ENCODE measurements around the gene ZNF385D.

The ZNF385D gene

GRCh38 chr3:21672303-21672702, 78.7 kb downstream of the ZNF385D start:
- Histone ChIP-seq H2BK12ac (ENCODE audit: low read length) (no peak overlapping the region), H3K4me1 (ENCODE audit: control insufficient read depth in 2 of 2, insufficient read depth in 1 of 2, low read depth in 1 of 2, low read length in 2 of 2) (no peaks in the 10 kb centered on the region), H2BK120ac (ENCODE audit: low read depth, low read length) (no peak overlapping the region), H3K18ac (ENCODE audit: low read length) (no peak overlapping the region), H2BK15ac (ENCODE audit: low read length) (no peak overlapping the region), H4K8ac (ENCODE audit: low read depth, low read length) (no peak overlapping the region), H4K91ac (ENCODE audit: low read depth, low read length, poor library complexity) (no peak overlapping the region), H3K79me1 (ENCODE audit: low read depth, low read length) (no peaks in the 10 kb centered on the region), H2AFZ (ENCODE audit: low read length) (no peak overlapping the region), H3K4me3 (ENCODE audit: low read length in 2 of 2) (no peak overlapping the region), H3K14ac (ENCODE audit: low read length) (no peak overlapping the region), H3K36me3 (replicated peaks in 1 of 2; ENCODE audit: control insufficient read depth in 2 of 2, insufficient read depth in 2 of 2, low read length in 2 of 2) (no peaks in the 10 kb centered on the region), H3K9me3 (replicated peaks in 1 of 2; ENCODE audit: control insufficient read depth in 2 of 2, insufficient read depth in 1 of 2, low read depth in 1 of 2, low read length in 2 of 2) (no peaks in the 10 kb centered on the region), H2BK5ac (ENCODE audit: low read length) (no peak overlapping the region), H3K4ac (ENCODE audit: low read length) (no peak overlapping the region), H2AK5ac (ENCODE audit: low read depth, low read length) (no peak overlapping the region), H3K4me2 (ENCODE audit: insufficient read depth, low read length, poor library complexity, severe bottlenecking) (no peak overlapping the region), H3K9ac (ENCODE audit: low read depth, low read length, poor library complexity) (no peak overlapping the region), H3K27ac (replicated peaks; ENCODE audit: low read length) (no peak overlapping the region), H3K27me3 (ENCODE audit: control insufficient read depth in 3 of 3, insufficient read depth in 3 of 3, low read depth in 1 of 3, low read length in 3 of 3) (no peaks in the 10 kb centered on the region), H3K23ac (ENCODE audit: low read depth, low read length, poor library complexity) (no peak overlapping the region)
- WGBS, 2 donors (ENCODE audit: extremely low coverage in 2 of 2, insufficient read length in 2 of 2, insufficient replicate concordance in 1 of 2) = no CpG with 5 or more reads among the region's 1 CpG
- DNase-seq (ENCODE audit: low spot score) = no peak

GRCh38 chr3:21670386-21670785, 80.6 kb downstream of the ZNF385D start:
- Histone ChIP-seq H2BK15ac (ENCODE audit: low read length) (no peak overlapping the region), H3K23ac (ENCODE audit: low read depth, low read length, poor library complexity) (no peak overlapping the region), H3K36me3 (replicated peaks in 1 of 2; ENCODE audit: control insufficient read depth in 2 of 2, insufficient read depth in 2 of 2, low read length in 2 of 2) (no peaks in the 10 kb centered on the region), H3K9me3 (replicated peaks in 1 of 2; ENCODE audit: control insufficient read depth in 2 of 2, insufficient read depth in 1 of 2, low read depth in 1 of 2, low read length in 2 of 2) (no peaks in the 10 kb centered on the region), H3K14ac (ENCODE audit: low read length) (no peak overlapping the region), H3K4me2 (ENCODE audit: insufficient read depth, low read length, poor library complexity, severe bottlenecking) (no peak overlapping the region), H3K18ac (ENCODE audit: low read length) (no peak overlapping the region), H3K4me3 (ENCODE audit: low read length in 2 of 2) (no peak overlapping the region), H2BK12ac (ENCODE audit: low read length) (no peak overlapping the region), H2AFZ (ENCODE audit: low read length) (no peak overlapping the region), H3K27ac (replicated peaks; ENCODE audit: low read length) (no peak overlapping the region), H2AK5ac (ENCODE audit: low read depth, low read length) (no peak overlapping the region), H2BK5ac (ENCODE audit: low read length) (no peak overlapping the region), H3K4ac (ENCODE audit: low read length) (no peak overlapping the region), H3K79me1 (ENCODE audit: low read depth, low read length) (no peaks in the 10 kb centered on the region), H4K8ac (ENCODE audit: low read depth, low read length) (no peak overlapping the region), H4K91ac (ENCODE audit: low read depth, low read length, poor library complexity) (no peak overlapping the region), H3K27me3 (ENCODE audit: control insufficient read depth in 3 of 3, insufficient read depth in 3 of 3, low read depth in 1 of 3, low read length in 3 of 3) (no peaks in the 10 kb centered on the region), H3K9ac (ENCODE audit: low read depth, low read length, poor library complexity) (no peak overlapping the region), H2BK120ac (ENCODE audit: low read depth, low read length) (no peak overlapping the region), H3K4me1 (ENCODE audit: control insufficient read depth in 2 of 2, insufficient read depth in 1 of 2, low read depth in 1 of 2, low read length in 2 of 2) (peaks cover under 1 to 3% of the 10 kb centered on the region in 2 donors)
- no CpG with 5 or more reads among the region's 6 CpGs for WGBS, 2 donors (ENCODE audit: extremely low coverage in 2 of 2, insufficient read length in 2 of 2, insufficient replicate concordance in 1 of 2)
- no peak for DNase-seq (ENCODE audit: low spot score)

- Histone ChIP-seq H2BK5ac (ENCODE audit: low read length) (no peak overlapping the region), H4K91ac (ENCODE audit: low read depth, low read length, poor library complexity) (no peak overlapping the region), H2AK5ac (ENCODE audit: low read depth, low read length) (no peak overlapping the region), H2BK120ac (ENCODE audit: low read depth, low read length) (no peak overlapping the region), H3K9ac (ENCODE audit: low read depth, low read length, poor library complexity) (no peak overlapping the region), H3K27ac (replicated peaks; ENCODE audit: low read length) (no peak overlapping the region), H3K4ac (ENCODE audit: low read length) (no peak overlapping the region), H3K4me2 (ENCODE audit: insufficient read depth, low read length, poor library complexity, severe bottlenecking) (no peak overlapping the region), H3K9me3 (replicated peaks in 1 of 2; ENCODE audit: control insufficient read depth in 2 of 2, insufficient read depth in 1 of 2, low read depth in 1 of 2, low read length in 2 of 2) (no peaks in the 10 kb centered on the region), H3K36me3 (replicated peaks in 1 of 2; ENCODE audit: control insufficient read depth in 2 of 2, insufficient read depth in 2 of 2, low read length in 2 of 2) (no peaks in the 10 kb centered on the region), H4K8ac (ENCODE audit: low read depth, low read length) (no peak overlapping the region), H2BK15ac (ENCODE audit: low read length) (no peak overlapping the region), H3K23ac (ENCODE audit: low read depth, low read length, poor library complexity) (no peak overlapping the region), H3K14ac (ENCODE audit: low read length) (no peak overlapping the region), H3K27me3 (ENCODE audit: control insufficient read depth in 3 of 3, insufficient read depth in 3 of 3, low read depth in 1 of 3, low read length in 3 of 3) (no peaks in the 10 kb centered on the region), H2BK12ac (ENCODE audit: low read length) (no peak overlapping the region), H3K4me3 (ENCODE audit: low read length in 2 of 2) (no peak overlapping the region), H2AFZ (ENCODE audit: low read length) (no peak overlapping the region), H3K18ac (ENCODE audit: low read length) (no peak overlapping the region), H3K4me1 (ENCODE audit: control insufficient read depth in 2 of 2, insufficient read depth in 1 of 2, low read depth in 1 of 2, low read length in 2 of 2) (peaks cover 2 to 3% of the 10 kb centered on the region in 2 donors), H3K79me1 (ENCODE audit: low read depth, low read length) (no peaks in the 10 kb centered on the region)
- WGBS, 2 donors (ENCODE audit: extremely low coverage in 2 of 2, insufficient read length in 2 of 2, insufficient replicate concordance in 1 of 2) = no CpG with 5 or more reads among the region's 1 CpG
- DNase-seq (ENCODE audit: low spot score) = no peak
Observed at GRCh38 chr3:21668012-21668411, 83.0 kb downstream of the ZNF385D start.

GRCh38 chr3:21665444-21666100, 85.4 kb downstream of the ZNF385D start:
- Histone ChIP-seq H3K18ac (ENCODE audit: low read length) (no peak overlapping the region), H2BK15ac (ENCODE audit: low read length) (no peak overlapping the region), H3K9ac (ENCODE audit: low read depth, low read length, poor library complexity) (no peak overlapping the region), H3K27ac (replicated peaks; ENCODE audit: low read length) (no peak overlapping the region), H4K91ac (ENCODE audit: low read depth, low read length, poor library complexity) (no peak overlapping the region), H4K8ac (ENCODE audit: low read depth, low read length) (no peak overlapping the region), H3K9me3 (replicated peaks in 1 of 2; ENCODE audit: control insufficient read depth in 2 of 2, insufficient read depth in 1 of 2, low read depth in 1 of 2, low read length in 2 of 2) (no peaks in the 10 kb centered on the region), H3K79me1 (ENCODE audit: low read depth, low read length) (no peaks in the 10 kb centered on the region), H3K4me2 (ENCODE audit: insufficient read depth, low read length, poor library complexity, severe bottlenecking) (no peak overlapping the region), H3K23ac (ENCODE audit: low read depth, low read length, poor library complexity) (no peak overlapping the region), H3K27me3 (ENCODE audit: control insufficient read depth in 3 of 3, insufficient read depth in 3 of 3, low read depth in 1 of 3, low read length in 3 of 3) (no peaks in the 10 kb centered on the region), H2BK12ac (ENCODE audit: low read length) (no peak overlapping the region), H3K4me1 (ENCODE audit: control insufficient read depth in 2 of 2, insufficient read depth in 1 of 2, low read depth in 1 of 2, low read length in 2 of 2) (peaks cover 2 to 3% of the 10 kb centered on the region in 2 donors), H3K4ac (ENCODE audit: low read length) (no peak overlapping the region), H3K36me3 (replicated peaks in 1 of 2; ENCODE audit: control insufficient read depth in 2 of 2, insufficient read depth in 2 of 2, low read length in 2 of 2) (no peaks in the 10 kb centered on the region), H3K14ac (ENCODE audit: low read length) (no peak overlapping the region), H2AK5ac (ENCODE audit: low read depth, low read length) (no peak overlapping the region), H3K4me3 (ENCODE audit: low read length in 2 of 2) (no peak overlapping the region), H2BK120ac (ENCODE audit: low read depth, low read length) (no peak overlapping the region), H2AFZ (ENCODE audit: low read length) (peak overlapping the region; percentile 70), H2BK5ac (ENCODE audit: low read length) (no peak overlapping the region)
- DNase-seq (ENCODE audit: low spot score) = no peak
- no CpG with 5 or more reads among the region's 6 CpGs for WGBS, 2 donors (ENCODE audit: extremely low coverage in 2 of 2, insufficient read length in 2 of 2, insufficient replicate concordance in 1 of 2)

All from neuronal stem cell (in vitro differentiated cells).